Liver (tissue), 3 donors: ENCODE data around the gene SLC12A7.

Source experiments
- ATF3 ChIP-seq: IDR thresholded peaks from 2 replicates; pipeline ENCODE4 v1.6.1; 2016; ENCODE audit warnings: antibody characterized with exemption
- CTCF ChIP-seq: fragments of 150-350 bp; IDR thresholded peaks from 2 replicates; pipeline ENCODE4 v1.5.1; 2017; ENCODE audit warnings: improper control_type of control experiment, low read depth, low read length; ENCODE audit not compliant: missing input control
- EGR1 ChIP-seq, 2 donors: IDR thresholded peaks; 2 replicates each; pipeline ENCODE4 v1.6.1; 2016 to 2018; ENCODE audit warnings: antibody characterized with exemption in 2 of 2, low read depth in 2 of 2
- FOXA1 ChIP-seq: IDR thresholded peaks from 2 replicates; pipeline ENCODE4 v1.6.1; 2016; ENCODE audit warnings: antibody characterized with exemption
- GABPA ChIP-seq, 2 donors: IDR thresholded peaks in 1 of 2; conservative IDR thresholded peaks in 1 of 2; 2 replicates each; pipeline ENCODE4 v1.6.1; 2016; ENCODE audit warnings: antibody characterized with exemption in 2 of 2, mild to moderate bottlenecking in 1 of 2, moderate library complexity in 1 of 2
- JUND ChIP-seq, 2 donors: IDR thresholded peaks; 2 replicates each; pipeline ENCODE4 v1.6.1; 2016; ENCODE audit warnings: antibody characterized with exemption in 2 of 2
- MAX ChIP-seq: IDR thresholded peaks from 2 replicates; pipeline ENCODE4 v1.6.1; 2016; ENCODE audit warnings: antibody characterized with exemption
- RAD21 ChIP-seq, 2 donors: IDR thresholded peaks; 2 replicates each; pipeline ENCODE4 v1.6.1; 2016; ENCODE audit warnings: antibody characterized with exemption in 2 of 2, mild to moderate bottlenecking in 2 of 2
- REST ChIP-seq: IDR thresholded peaks from 2 replicates; pipeline ENCODE4 v1.6.1; 2016; ENCODE audit warnings: antibody characterized with exemption, mild to moderate bottlenecking
- RXRA ChIP-seq, 2 donors: IDR thresholded peaks; 2 replicates each; pipeline ENCODE4 v1.6.1; 2017 to 2018; ENCODE audit warnings: antibody characterized with exemption in 2 of 2, mild to moderate bottlenecking in 1 of 2
- SP1 ChIP-seq: IDR thresholded peaks from 2 replicates; pipeline ENCODE4 v1.6.1; 2018; ENCODE audit warnings: antibody characterized with exemption, mild to moderate bottlenecking
- TAF1 ChIP-seq: conservative IDR thresholded peaks from 2 replicates; pipeline ENCODE4 v1.6.1; 2016; ENCODE audit warnings: antibody characterized with exemption, mild to moderate bottlenecking
- ZBTB33 ChIP-seq: IDR thresholded peaks from 2 replicates; pipeline ENCODE4 v1.6.1; 2016; ENCODE audit warnings: antibody characterized with exemption
- donor health status: healthy.
- donor health status: healthy.

- TF ChIP-seq CTCF (no peak), TAF1 (no peak), JUND (IDR thresholded peaks at IDR 0.05) (no peak), REST (no peak), RAD21 (IDR thresholded peaks at IDR 0.05) (no peak), GABPA (IDR thresholded peaks at IDR 0.05 in 1 of 2, conservative IDR thresholded peaks at IDR 0.05 in 1 of 2) (no peak), EGR1 (IDR thresholded peaks at IDR 0.05; ENCODE audit: low read depth in 2 of 2) (no peak), SP1 (no peak), MAX (no peak), RXRA (IDR thresholded peaks at IDR 0.05) (no peak), FOXA1 (no peak), ZBTB33 (no peak), ATF3 (no peak)
Measured at GRCh38 chr5:1068895-1069719, 42.8 kb downstream of the SLC12A7 start.
